GM12878 (cell line): ENCODE results near the gene PRADC1.

Experiments
- CTCF ChIP-seq, 3 experiments: IDR thresholded peaks in 2 of 3; conservative IDR thresholded peaks in 1 of 3; 2 replicates each; pipeline ENCODE4 v1.5.1; 2011; ENCODE audit warnings: low read depth in 3 of 3, low read length in 3 of 3, mild to moderate bottlenecking in 3 of 3, control low read depth in 2 of 3, moderate library complexity in 2 of 3, inconsistent platforms in 1 of 3, mixed read lengths in 1 of 3; ENCODE audit not compliant: control insufficient read depth in 2 of 3, insufficient read depth in 1 of 3; ENCODE audit errors: extremely low read depth in 1 of 3
- EZH2 ChIP-seq: IDR thresholded peaks from 2 replicates; pipeline ENCODE4 v1.6.1; 2012; ENCODE audit warnings: low read depth, mild to moderate bottlenecking, control low read depth, inconsistent platforms, low read length, borderline replicate concordance; ENCODE audit not compliant: control insufficient read depth
- GABPA ChIP-seq: IDR thresholded peaks from 2 replicates; pipeline ENCODE4 v1.6.1; 2014; ENCODE audit warnings: antibody characterized with exemption, low read depth, mild to moderate bottlenecking, inconsistent platforms
- KLF5 ChIP-seq: fragments of 450-650 bp; IDR thresholded peaks from 2 replicates; pipeline ENCODE4 v1.6.1; 2014; ENCODE audit warnings: mild to moderate bottlenecking; ENCODE audit not compliant: partially characterized antibody
- MAX ChIP-seq: IDR thresholded peaks from 2 replicates; pipeline ENCODE4 v1.6.1; 2012; ENCODE audit warnings: low read depth, low read length, improper control_type of control experiment
- NFYB ChIP-seq: IDR thresholded peaks from 2 replicates; pipeline ENCODE4 v1.6.1; 2011; ENCODE audit warnings: low read depth, mild to moderate bottlenecking, low read length, improper control_type of control experiment, moderate library complexity; ENCODE audit not compliant: insufficient read depth
- NR2C2 ChIP-seq: IDR thresholded peaks from 2 replicates; pipeline ENCODE4 v1.6.1; 2011; ENCODE audit warnings: borderline replicate concordance, low read depth; ENCODE audit not compliant: control insufficient read depth, insufficient read length
- WRNIP1 ChIP-seq: IDR thresholded peaks from 2 replicates; pipeline ENCODE4 v1.6.1; 2011; ENCODE audit warnings: low read depth, low read length, improper control_type of control experiment, borderline replicate concordance
- ZBTB33 ChIP-seq: fragments of 450-650 bp; IDR thresholded peaks from 2 replicates; pipeline ENCODE4 v1.6.1; 2017; ENCODE audit warnings: mild to moderate bottlenecking
- ZNF622 ChIP-seq: fragments of 450-650 bp; IDR thresholded peaks from 2 replicates; pipeline ENCODE4 v1.6.1; 2017; ENCODE audit warnings: mild to moderate bottlenecking, inconsistent platforms

DNA sequence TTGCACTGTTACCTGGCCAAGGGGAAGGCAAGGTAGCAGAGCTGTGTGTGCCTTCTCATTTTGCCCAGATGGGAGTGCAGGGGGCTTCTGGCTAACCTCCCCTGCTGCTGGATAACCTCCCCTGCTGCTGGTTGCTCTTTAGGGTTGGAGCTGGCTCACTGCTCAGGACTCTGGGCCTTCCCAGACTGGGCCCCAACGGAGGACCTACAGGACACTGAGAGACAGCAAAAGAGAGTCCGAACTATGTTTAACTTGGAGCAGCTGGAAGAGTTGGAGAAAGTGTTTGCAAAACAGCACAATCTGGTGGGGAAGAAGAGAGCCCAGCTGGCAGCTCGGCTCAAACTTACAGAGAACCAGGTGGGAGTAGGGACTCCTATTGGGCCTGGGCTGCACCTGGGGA, 24.8 kb downstream of the PRADC1 start:
- no peak for TF ChIP-seq WRNIP1
- TF ChIP-seq KLF5: no peak
- no peak for TF ChIP-seq ZBTB33
- no peak for TF ChIP-seq NR2C2
- TF ChIP-seq GABPA: no peak
- TF ChIP-seq EZH2: no peak
- TF ChIP-seq ZNF622: no peak
- TF ChIP-seq CTCF (IDR thresholded peaks at IDR 0.05 in 2 of 3, conservative IDR thresholded peaks at IDR 0.05 in 1 of 3; ENCODE audit: control insufficient read depth in 2 of 3, extremely low read depth in 1 of 3, insufficient read depth in 1 of 3, low read depth in 3 of 3, low read length in 3 of 3): no peak
- TF ChIP-seq MAX: no peak
- no peak for TF ChIP-seq NFYB
